NCI-H460 (cell line): ENCODE results near the gene FLNC. TPM values are rescaled to one million over a fixed set of nuclear protein-coding genes. Genes with fewer than 3 reads are reported as not detected.

ENCODE experiments used
- DNase-seq: peaks from one replicate; pipeline ENCODE4 v3.0.0-alpha.2; 2016; ENCODE audit warnings: low read depth; ENCODE audit errors: extremely low read depth
- total RNA-seq: library from RNA; depleted of rRNA; stranded (reverse); fragments of >200 nt; shearing (Covaris generic); gene quantifications from 2 replicates; pipeline ENCODE4 v1.2.3, GENCODE V29; 2014

Gene FLNC
- total RNA-seq, 1 experiment from 2014 or later = 0.57 TPM

DNA sequence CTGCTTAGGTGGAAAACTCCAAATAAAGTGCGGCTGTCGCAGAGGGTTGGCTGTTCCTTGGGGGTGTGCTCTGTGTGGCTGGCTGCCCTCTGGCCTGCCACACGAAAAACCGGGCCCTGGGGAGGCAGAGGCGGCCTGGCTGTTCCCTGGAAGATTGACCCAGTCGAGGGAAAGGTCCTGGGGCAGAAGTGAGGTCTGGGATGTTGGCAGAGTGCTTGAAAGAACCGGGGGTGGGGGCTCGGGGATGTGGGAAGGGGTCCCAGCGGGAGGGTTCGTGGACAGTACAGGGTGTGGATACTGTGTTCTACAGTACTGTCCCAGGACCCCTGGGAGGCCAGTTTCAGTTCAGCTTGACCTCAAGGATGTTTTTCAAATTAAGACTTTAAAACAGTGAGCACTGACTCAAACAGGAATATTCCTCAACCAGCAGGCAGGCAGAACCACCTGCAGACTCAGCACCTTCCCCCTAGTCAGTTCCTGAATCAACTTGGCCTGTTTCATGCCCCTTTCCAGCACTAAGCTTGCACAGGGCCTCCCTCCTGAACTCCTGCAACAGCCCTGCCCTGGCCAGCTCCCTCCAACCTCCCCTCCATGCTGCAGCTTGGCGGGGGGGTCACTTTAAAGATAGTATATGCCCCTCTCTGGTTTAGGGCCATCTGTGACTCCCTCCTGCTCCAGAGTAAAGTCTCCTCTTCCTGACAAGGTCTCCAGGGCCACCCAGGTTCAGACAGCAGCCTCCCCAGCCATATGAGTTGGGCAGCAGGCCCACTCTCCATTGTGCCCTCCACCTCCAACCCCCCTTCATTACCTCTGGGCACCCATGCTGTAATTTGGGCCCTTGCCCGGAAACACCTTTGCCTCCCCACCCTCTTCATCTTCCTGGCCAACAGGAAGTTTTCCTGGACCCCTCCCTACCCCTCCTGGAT lies 29.3 kb downstream of the FLNC start:
- no peak for DNase-seq

DNA sequence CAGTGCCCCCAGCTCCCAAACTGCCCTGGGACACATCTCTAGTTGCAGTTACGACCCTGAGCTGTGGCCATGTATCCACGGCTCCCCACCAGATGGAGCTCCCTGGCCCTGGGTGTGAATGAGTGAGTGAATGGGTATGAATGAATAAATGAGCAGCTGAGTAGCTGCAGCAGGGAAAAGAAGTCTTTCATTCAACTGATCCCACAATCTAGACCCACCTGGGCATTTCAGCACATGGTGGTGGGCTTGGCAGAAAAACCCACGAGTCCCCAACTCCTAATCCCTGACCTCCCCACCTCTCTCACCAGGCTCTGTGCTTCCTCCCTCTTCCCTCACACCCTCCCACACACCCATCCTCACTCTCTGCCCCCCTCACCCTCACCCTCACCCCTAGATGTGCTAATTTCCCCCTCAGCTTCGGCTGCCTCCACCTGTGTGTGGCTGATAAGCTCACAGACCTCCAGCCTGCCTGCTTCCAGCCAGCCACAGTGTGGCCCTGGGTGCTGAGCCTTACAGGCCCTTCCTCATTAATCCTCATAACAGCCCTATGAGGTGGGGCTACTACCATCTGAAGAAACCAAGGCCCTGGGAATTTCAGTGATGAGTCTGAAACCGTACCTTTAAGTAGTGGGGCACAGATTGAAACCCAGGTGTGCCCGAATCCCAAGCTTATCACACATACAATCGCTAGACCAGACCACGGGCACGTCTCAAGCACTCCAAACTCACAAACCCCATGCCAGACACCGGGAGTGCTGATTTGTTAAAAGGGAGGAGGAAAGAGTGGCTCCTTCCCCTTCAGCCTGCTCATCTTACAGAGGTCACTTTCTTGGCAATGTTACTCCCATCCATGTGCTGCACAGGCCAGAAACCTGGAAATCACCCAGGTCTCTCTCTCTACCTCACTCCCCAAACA lies 30.2 kb downstream of the FLNC start:
- no peak for DNase-seq

DNA sequence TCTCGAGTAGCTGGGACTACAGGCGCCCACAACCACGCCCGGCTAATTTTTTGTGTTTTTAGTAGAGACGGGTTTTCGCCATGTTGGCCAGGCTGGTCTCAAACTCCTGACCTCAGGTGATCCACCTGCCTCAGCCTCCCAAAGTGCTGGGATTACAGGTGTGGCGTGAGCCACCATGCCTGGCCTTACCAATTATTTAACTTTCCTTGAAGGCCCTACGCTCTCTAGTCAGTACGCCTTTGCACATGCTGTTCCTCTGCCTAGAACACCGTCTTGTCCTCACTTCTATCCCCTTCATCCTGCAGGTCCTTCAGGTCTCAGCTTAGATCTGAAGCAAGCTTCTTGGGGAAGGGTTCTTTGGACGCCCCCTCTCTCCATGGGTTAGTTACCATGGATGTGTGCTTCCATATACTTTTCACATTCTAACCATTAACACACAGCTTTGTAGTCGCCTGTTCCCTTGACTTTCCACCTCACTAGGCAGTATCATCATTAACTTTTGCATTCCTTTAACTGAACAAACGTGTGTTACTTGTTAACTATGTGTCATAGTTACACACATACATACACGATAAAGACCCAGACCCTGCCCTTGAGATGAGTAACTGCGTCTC lies 31.9 kb downstream of the FLNC start:
- no peak for DNase-seq

DNA sequence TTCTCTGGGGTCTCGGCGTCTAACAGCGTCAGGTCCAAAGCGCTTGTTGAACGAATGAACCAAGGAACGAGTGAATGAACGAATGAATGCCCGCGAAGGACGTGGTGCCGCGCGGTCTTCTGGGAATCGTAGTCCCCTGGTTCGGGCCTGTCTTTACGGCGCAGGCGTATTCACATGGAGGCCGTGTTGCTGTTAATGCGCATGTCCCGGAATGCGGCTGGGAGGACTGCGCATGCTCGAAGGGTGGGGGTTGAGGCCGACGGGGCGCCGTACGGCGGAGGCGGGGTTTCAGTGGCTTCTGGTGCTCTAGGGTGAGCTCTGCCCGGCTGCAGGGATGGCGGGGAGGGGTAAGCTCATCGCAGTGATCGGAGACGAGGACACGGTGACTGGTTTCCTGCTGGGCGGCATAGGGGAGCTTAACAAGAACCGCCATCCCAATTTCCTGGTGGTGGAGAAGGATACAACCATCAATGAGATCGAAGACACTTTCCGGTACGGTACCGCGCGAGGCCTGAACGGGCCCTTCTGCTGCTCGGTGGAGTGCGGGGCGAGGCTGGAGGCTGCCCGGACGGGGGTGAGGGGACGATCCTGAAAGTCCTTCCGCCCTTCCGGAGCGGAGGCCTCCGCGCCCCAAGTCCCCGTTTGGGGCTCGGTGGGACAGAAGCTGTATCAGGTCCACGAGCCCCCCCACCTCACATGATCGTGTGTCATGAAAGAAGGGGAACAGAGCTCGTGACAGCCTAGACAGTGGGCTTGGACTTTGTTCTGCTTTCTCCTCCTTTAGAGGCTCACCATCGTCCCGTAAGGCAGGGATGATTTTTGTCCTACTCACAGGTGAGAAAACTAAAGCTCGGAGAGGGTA lies 32.6 kb downstream of the FLNC start, which contains the start of gene ATP6V1F:
ATP6V1F (plus strand) TSS at position 286 of the 862 bp plus-strand sequence; CDS start at position 335, 49 bp downstream.
- peak; percentile 98 for DNase-seq

DNA sequence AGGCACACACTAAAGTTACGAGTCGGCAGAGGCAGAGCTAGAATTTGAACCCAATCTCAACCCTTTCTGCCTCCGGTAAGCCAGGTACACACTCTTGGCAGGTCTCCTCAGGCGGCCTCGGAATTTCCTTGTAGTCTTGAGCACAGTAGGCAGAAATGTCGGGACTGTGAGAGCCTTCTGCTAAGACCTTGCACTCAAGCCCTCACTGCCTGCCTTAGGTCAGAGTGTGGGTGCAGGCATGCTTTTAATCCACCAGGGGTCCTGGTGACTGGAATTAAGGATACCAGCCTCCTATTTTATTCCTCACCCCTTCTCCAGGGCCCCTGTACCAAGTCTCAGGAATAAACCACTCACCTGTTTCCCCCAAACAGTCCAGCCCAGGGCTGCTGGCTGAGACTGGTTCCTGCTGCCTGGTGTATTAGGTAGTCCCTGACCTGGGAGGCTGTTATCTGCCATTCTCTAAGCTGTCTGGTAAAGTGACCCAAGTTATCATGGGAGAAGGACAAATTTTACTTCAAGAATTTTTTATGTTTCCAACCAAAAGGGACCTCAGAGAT lies 33.3 kb downstream of the FLNC start:
- peak; percentile 63 for DNase-seq

DNA sequence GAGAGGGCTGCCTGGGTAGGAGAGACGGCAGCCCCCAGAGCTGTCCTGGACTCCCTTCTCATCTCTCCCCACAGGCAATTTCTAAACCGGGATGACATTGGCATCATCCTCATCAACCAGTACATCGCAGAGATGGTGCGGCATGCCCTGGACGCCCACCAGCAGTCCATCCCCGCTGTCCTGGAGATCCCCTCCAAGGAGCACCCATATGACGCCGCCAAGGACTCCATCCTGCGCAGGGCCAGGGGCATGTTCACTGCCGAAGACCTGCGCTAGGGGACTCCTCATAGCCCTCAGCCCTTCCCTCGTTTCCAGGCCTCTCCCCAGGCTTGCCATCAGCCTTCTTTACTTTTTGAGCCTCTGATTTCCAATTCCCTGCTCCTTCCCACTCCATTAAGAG lies 35.1 kb downstream of the FLNC start:
- DNase-seq = no peak

DNA sequence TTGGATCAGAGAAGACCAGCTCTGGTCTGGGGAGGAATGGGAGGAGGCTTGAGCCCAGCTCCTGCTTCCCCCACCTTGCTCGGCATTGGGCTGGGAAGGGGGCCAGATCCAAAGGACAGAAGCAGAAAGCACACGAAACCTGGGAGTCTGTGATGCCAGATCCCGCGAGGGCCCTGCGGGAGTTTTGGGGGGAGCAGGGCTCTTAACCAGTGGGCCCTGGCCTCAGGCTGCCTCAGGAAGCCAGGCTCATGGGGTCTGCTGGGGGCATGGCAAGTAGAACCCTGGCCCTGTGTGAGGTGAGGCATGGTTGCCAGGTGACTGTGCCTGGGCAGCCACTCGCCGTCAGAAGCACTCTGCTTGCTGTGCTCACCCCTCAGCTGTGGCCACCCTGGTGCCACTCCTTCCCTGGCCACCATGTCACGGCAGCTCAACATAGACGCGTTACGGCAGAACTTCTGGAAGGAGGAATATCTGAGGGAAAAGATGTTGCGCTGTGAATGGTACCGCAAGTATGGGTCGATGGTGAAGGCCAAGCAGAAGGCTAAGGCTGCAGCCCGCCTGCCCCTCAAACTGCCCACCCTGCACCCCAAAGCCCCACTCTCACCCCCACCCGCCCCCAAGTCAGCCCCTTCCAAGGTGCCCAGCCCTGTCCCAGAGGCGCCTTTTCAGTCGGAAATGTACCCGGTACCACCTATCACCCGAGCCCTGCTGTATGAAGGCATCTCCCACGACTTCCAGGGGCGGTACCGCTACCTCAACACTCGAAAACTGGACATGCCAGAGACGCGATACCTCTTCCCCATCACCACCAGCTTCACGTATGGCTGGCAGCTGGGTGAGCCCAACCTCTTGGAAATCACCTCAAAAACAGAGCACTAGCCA lies 36.0 kb downstream of the FLNC start:
- no peak for DNase-seq

DNA sequence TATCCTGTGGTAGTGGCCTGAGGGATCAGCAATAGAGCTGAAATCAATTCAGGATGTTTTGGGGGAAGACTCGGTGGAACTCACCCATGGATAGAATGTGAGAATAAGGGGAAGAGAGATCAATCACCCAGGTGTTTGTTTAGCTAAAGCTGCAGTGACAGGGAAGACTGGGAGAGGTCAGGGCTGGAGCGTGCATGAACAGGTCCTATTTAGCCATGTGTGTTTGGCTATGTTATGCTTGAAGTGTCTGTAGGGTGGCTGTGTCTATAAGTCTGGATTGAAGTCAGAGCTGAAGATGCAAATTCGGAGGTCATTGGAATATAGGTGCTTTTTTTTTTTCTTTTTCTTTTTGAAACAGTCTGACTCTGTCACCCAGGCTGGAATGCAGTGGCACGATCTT lies 37.0 kb downstream of the FLNC start:
- no peak for DNase-seq

DNA sequence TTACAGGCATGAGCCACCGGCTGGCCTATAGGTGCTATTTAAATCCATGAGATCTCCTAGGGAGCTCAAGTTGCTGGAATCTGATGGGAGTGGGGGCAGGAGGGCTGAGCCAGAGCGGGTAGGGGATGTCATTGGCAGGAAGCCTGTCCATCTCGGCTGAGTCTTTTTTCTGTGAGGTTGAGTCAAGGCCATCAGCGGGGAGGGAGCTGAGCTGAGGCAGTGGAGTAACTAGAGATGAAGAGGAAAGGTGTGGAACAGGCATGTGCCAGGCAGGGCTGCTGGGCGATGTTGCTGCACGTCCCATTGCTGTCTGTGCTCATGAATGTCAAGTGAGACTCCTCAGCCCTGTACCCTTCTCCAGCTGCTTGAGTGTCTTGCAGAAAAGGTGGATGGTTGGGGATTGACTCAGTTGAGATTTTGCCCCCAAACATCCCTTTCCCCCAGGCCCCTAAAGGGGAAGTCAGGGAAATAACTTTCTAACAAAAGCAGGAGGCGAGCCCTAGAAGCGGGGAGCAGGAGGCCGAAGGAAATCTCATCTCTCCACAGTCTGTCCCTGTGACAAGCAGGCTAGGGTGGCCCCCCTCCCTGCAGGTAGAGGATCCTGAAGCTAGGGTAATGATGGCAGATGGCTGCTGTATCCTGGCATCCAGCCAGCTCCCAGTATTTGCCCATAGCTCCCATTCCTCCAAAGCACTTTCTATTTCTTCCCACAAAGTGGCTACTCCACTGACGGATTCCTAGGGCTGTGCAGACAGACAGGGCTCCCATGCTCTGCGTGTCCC lies 37.8 kb downstream of the FLNC start:
- DNase-seq = no peak

DNA sequence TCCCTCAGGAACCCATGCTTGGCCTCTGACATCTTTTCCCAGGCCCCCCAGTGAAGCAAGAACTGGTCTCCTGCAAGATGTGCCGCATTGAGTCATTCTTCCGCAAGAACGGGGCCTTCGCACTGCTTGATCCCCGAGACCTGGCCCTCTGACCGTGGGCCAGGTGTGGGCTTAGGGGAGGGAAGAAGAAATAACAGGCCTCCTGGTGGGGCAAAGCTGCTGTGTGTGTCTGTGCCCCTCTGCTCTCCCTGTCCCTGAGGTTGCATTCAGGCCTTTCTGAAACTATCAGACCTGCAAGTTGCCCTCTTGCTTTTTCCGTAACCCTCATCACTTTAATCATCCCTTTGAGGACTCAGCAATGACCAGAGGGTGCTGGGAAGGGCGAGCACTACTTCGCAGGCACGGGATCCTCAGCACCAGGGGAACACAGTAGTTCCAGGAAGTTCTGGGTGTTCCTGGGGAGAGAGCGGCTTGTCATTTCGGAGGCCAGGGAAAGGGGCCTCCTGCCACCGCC lies 38.5 kb downstream of the FLNC start:
- no peak for DNase-seq

DNA sequence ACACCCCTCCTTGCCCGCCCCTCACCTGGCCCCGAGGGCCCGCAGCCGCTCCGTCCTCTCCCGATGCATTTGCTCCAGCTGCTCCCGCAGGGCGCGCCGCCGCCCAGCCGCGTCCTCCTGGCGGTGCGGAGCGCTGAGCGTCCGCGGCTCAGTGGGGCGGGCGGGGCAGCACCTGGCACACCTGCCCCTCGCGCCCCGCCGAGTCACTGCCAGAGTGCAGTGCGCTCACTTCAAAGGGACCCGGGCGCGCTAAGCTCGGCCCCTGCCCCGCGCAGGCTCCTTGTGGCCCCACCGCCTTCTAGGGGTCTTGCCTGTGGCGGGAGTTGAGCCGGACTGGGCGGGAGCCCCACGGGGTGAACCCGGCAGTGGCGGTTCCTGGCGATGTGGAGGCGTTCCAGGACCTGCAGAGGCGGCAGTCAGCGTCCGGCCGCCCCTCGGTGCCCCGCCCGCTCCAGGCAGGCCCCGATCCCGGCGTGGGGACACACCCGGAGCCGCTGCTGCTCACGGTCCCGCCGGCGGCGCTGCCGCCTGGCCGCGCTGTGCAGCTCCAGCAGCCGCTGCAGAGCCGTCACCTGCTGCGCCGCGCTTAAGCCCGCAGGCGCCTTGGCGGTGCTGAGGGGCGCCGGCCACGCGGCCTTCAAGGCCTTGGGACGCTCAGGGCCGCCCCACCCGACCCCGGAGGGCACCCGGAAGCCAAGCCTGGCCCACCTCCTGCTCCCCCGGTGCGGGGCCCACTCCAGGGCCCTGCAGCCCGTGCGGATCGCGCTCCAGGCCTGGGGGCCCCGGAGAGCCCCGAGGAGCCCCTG lies 39.1 kb downstream of the FLNC start:
- DNase-seq = no peak

DNA sequence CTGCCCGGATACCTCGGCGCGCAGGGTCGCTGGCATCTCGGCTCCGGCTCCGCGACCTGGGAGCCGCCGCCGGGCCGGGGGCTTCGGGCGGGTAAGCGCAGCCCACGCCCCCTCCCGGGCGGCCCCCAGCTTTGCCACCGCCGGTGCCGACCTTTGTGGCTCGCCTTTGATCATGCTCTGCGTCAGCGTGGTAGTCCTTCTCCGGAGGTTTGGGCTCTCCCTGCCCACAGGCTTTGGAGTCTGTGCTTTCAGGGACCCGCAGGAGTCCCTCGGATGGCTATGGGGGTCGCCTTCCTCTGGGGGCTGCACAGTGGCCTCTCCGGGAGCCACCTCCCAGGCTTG lies 39.7 kb downstream of the FLNC start:
- DNase-seq = no peak

DNA sequence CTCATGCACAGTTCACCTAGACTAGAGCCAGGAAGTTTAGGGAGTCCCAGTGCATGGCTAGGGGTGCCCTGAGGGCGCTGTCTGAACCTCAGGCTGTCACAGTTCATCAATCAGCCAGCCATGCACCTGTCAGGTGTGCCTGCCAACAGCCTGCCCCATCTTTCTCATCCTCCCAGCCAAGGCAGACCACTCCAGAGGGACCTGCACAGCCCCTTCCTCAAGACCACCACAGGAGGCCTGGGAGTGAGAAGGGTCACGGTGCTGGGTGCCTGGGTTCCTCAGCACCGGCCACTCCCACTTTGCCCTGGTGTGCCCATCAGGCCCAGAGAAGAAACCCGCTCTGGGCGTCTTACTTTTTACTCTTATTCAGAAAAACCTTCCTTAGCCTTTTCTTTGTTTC lies 40.8 kb downstream of the FLNC start:
- no peak for DNase-seq

DNA sequence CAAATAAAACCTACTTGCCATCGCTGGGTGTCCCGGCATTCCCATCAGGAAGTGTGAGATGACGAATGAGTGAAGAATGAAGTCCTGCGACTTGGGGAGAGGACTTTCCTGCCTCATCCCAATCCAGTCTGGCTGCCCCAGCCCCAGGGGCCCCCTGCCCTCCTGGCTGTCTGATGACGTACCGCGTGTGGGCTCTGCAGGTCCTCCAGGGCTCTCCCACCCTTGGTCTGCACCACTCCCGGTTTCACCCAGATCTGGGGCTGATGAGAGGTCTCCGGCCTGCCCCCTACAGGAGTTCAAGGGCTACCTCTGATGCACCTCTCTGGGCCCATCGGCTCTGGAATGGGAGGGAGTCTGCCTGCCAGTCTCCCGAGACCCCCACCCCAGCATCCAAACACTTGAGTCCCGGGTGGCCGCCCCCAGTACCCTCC lies 42.2 kb downstream of the FLNC start:
- DNase-seq = no peak

DNA sequence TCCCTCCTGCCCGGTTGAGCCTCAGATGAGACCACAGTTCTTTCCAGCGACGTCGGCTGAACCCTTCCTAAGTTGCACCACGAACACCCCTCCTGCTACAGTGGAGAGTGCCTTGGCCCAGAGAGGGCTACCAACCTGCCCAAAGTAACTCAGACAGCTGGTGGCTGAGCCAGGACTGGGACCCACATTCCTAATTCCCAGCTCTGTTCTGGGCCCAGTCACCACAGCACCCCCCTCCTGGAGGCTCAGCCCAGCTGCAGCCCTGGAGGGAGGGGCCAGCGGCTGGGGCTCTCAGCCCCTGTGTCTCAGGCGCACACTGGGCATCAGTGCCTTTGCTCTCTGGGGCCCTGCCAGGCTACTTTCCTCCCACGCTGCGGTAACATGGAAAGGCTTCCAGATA lies 43.0 kb downstream of the FLNC start:
- no peak for DNase-seq

DNA sequence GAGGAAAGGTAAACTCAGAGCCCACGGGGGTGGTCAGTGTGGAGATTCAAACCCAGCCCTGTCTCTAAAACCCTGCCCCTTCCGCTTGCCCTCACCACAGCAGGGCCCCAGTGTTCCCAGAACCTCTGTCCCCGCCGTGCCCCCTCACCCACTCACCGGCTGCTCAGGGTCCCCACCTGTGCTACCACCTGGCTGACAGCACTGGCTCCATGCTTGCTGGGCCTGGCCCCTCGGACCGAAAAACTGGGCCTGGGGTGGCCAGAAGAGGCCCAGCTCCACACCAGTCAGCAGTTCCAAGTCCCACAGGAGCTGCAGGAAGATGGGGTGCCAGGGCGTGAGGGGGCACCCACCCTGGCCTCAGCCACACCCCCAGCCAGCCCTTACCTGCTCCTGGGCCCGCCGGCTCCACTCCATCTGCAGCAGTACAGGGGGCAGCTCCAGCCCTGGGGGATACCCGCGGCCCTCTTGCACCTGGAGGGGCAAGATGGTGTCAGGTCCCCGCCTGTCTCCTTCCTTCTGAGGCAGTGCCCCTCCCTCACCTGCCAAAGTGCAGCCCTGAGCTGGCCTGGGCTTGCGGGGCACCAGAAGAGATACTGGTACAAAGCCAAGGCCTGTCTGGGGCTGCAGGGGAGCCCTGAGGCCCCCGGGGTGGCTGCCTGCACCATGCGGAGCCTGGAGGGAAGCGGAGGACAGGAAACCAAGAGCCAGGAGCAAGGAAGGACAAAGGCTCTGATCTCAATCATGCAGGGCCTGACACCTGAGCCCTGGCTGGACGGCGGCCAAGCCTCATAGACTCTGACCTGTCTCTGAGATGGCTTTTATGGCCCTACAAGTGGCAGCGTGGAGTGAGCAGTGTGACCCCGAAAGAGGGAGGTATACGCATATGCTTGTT lies 44.2 kb downstream of the FLNC start:
- no peak for DNase-seq
